ENCODE results near the gene GRIA1.

DNA sequence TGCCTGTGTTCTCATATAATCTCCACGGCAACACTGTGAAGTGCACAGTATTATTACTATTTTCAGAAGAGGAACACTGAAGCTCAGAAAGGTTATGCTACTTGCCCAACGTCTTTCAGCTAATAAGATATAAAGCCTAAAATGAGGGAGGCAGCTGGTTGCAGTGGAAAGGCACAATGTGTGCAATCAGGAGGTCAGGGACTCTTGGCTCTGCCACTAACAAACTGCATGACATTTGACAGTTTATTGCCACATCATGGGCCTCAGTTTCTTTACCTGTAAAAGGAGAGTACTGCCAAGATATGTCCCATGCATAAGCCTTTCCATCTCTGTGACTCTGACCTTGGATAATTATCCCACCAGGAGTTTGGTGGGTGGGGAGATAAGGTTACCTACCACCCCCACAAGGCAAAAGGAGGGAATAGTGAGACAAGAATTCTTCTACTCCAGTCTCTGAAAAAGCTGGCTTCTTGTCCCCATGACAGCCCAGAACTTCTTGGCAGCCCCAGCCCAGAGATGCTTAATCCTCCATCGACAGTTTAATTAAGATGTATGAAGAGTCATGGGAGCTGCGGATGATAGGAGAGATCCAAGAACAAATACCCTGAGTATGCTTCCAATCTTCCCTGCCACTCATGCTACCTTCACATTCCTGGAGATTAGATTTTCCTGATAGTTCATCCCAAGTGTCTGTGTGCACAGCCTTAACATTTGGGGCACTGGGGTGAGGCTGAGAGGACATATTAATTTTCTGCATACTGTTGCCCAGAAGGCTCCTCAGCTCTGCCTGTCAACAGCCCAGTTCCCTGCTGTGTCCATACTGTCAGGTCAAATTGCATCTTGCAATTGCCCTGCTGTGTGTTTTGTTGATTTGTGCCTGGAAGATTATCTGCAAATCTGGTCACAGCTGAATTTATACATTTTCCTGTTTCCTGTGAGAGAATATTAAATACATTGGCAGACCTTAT is 277.0 kb downstream of the GRIA1 start:
- no peak for TF ChIP-seq POLR2A (IDR thresholded peaks at IDR 0.05; ENCODE audit: low read length)
- TF ChIP-seq GATA1 (IDR thresholded peaks at IDR 0.05; ENCODE audit: low read depth, low read length) = no peak

Data from erythroblast (primary cell).